Upper lobe of right lung (tissue), 1 donor: ENCODE data around the gene RFC2. TPM values are rescaled to one million over a fixed set of nuclear protein-coding genes. Genes with fewer than 3 reads are reported as not detected.
A peak's percentile ranks its signal among the peaks of the same experiment; 100 is the strongest.
"Not testable (repeated sequence)": the region's sequence is repeated elsewhere in the genome, so short reads cannot be mapped to it uniquely, and the experiment has no call there.

ENCODE experiments used
- ATAC-seq: fragments of 200-7000 bp; cut with Tn5 transposase; one replicate; pipeline ENCODE4 v1.9.1; 2020; ENCODE audit warnings: mild to moderate bottlenecking, moderate library complexity
- DNase-seq: peaks from one replicate; pipeline ENCODE4 v3.0.0-alpha.2; 2020
- H3K27ac ChIP-seq: fragments of 200-600 bp; one replicate; pipeline ENCODE4 v1.8.0; 2022
- H3K27me3 ChIP-seq: fragments of 200-600 bp; one replicate; pipeline ENCODE4 v1.8.0; 2022; ENCODE audit warnings: mild to moderate bottlenecking
- H3K36me3 ChIP-seq: fragments of 200-600 bp; one replicate; pipeline ENCODE4 v1.8.0; 2022
- H3K4me1 ChIP-seq: fragments of 200-600 bp; one replicate; pipeline ENCODE4 v1.8.0; 2022
- H3K4me3 ChIP-seq: fragments of 200-600 bp; one replicate; pipeline ENCODE4 v1.8.0; 2022; ENCODE audit warnings: mild to moderate bottlenecking
- H3K9me3 ChIP-seq: fragments of 200-600 bp; one replicate; pipeline ENCODE4 v1.8.0; 2022
- intact Hi-C: fragments of 100-400 bp; cut with DNase I; formaldehyde crosslinking; loops from one replicate; pipeline ENCODE4 v1.11.0; 2022
- total RNA-seq: library from RNA; stranded (reverse); fragmentation: NEBNext Ultra II Directional; extraction: Animal tissue kit (Norgen Biotek cat#: 25700); gene quantifications from one replicate; pipeline ENCODE4 v1.2.1, GENCODE V29; 2021
- TF ChIP-seq, protein P1 (sequence below): fragments of 200-600 bp; IDR thresholded peaks from one replicate; pipeline ENCODE4 v1.8.0; 2022; ENCODE audit warnings: antibody characterized with exemption
- donor health status: DM: no; HTN: yes; CAD: no; lungs with severe emphysema.

The RFC2 gene
- total RNA-seq, 1 donor from 2014 or later = 16.3 TPM

DNA sequence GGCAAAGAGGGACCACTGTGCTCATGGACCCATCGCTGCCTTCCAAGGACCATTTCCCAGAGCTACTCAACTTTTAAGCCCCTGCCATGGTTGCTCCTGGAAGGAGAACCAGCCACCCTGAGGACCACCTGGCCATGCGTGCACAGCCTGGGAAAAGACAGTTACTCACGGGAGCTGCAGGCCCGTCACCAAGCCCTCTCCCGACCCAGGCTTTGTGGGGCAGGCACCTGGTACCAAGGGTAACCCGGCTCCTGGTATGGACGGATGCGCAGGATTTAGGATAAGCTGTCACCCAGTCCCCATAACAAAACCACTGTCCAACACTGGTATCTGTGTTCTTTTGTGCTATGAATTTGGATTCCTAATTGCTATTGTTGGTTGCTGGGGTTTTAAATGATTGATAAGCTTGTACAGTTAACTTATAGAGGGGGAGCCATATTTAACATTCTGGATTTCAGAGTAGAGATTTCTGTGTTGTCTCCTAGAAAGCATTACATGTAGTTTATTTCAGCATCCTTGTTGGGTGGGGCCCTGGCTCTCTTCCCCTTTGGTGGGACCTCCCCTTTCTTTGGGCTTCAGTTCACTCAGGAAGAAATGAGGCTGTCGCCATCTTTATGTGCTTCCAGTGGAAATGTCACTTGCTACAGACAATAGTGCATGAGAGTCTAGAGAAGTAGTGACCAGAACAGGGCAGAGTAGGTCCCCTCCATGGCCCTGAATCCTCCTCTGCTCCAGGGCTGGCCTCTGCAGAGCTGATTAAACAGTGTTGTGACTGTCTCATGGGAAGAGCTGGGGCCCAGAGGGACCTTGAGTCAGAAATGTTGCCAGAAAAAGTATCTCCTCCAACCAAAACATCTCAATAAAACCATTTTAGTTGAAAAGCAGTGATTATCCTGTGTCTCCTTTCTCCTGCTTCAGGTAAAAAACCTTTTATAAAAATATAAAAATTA lies 25.0 kb downstream of the RFC2 start:
- Histone ChIP-seq H3K9me3 (no peaks in the 10 kb centered on the region), H3K36me3 (peaks cover 26% of the 10 kb centered on the region), H3K4me3 (no peak overlapping the region), H3K27ac (peak overlapping the region; percentile 17), H3K4me1 (peaks cover 8% of the 10 kb centered on the region), H3K27me3 (no peaks in the 10 kb centered on the region)
- DNase-seq (no peak), ATAC-seq (peak; percentile 57)
- TF ChIP-seq, protein P1, sequence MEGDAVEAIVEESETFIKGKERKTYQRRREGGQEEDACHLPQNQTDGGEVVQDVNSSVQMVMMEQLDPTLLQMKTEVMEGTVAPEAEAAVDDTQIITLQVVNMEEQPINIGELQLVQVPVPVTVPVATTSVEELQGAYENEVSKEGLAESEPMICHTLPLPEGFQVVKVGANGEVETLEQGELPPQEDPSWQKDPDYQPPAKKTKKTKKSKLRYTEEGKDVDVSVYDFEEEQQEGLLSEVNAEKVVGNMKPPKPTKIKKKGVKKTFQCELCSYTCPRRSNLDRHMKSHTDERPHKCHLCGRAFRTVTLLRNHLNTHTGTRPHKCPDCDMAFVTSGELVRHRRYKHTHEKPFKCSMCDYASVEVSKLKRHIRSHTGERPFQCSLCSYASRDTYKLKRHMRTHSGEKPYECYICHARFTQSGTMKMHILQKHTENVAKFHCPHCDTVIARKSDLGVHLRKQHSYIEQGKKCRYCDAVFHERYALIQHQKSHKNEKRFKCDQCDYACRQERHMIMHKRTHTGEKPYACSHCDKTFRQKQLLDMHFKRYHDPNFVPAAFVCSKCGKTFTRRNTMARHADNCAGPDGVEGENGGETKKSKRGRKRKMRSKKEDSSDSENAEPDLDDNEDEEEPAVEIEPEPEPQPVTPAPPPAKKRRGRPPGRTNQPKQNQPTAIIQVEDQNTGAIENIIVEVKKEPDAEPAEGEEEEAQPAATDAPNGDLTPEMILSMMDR = no peak
- intact Hi-C loops = no loop called here

DNA sequence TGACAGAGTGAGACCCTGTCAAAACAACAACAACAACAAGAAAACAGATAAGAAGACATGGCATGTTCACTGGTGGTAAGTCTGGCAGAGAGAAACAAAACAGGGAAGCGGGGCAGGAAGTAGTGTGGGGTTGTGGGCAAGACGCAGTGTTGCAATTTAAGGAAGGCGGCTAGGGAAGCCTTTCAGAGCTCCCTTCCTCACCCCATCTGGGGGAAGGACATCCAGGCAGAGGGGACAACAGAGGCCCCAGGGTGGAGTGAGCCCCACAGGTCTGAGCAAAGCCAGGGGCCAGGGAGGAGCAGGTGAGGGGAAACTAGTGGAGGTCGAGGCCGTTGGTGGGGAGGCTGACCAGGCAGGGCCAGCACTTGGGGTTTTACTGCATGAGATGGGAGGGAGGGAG lies 27.6 kb downstream of the RFC2 start:
- H3K9me3 ChIP-seq = no peaks in the 10 kb centered on the region
- H3K4me1 ChIP-seq = peaks cover 8% of the 10 kb centered on the region
- peak; percentile 83 for ATAC-seq
- intact Hi-C loops = no loop called here
- TF ChIP-seq, protein P1 = no peak
- no peaks in the 10 kb centered on the region for H3K27me3 ChIP-seq
- peaks cover 16% of the 10 kb centered on the region for H3K36me3 ChIP-seq
- DNase-seq = no peak
- no peak overlapping the region for H3K4me3 ChIP-seq
- H3K27ac ChIP-seq = no peak overlapping the region

DNA sequence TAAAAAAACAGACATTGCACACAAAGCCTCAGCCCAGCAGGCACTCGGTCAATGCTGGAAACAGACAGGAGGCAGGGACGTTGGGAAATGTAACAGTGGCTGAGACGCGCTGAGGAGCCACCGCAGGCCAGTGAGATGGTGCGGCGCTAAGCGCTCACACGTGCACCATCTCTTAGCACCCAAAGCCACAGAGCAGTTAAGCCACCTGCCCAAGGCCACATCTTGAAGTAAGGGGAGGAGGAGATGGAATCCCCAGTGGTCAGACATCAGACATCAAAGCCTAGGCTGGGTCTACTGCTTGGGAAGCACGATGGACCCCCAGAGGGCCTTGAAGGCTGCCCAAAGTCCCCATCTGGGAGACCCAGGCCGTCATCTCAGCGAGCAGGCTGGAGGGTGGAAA lies 28.8 kb downstream of the RFC2 start:
- DNase-seq = no peak
- no peak for ATAC-seq

DNA sequence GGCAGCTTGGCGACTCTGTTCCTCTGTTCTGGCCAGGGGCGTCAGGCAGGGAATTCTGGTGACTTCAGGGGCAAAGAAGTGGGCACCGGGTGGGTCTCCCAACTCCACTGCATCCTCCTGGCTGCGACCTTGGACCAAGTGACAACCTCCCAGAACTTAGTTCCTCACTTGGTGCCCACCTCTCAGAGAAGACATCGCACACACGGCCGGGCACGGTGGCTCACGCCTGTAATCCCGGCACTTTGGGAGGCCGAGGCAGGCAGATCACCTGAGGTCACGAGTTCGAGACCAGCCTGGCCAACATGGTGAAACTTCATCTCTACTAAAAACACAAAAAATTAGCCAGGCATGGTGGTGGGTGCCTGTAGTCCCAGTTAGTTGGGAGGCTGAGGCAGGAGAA lies 29.3 kb downstream of the RFC2 start:
- H3K4me1 ChIP-seq, intact Hi-C loops, DNase-seq, H3K27ac ChIP-seq, H3K4me3 ChIP-seq, H3K36me3 ChIP-seq, H3K9me3 ChIP-seq, ATAC-seq, H3K27me3 ChIP-seq: not testable (repeated sequence)

More for the DNA sequence above, 28.8 kb downstream of the RFC2 start:
- H3K27me3 ChIP-seq = no peaks in the 10 kb centered on the region
- TF ChIP-seq, protein P1 = no peak
- peaks cover 4% of the 10 kb centered on the region for H3K4me1 ChIP-seq
- H3K9me3 ChIP-seq = no peaks in the 10 kb centered on the region
- intact Hi-C loops = no loop called here
- no peak overlapping the region for H3K27ac ChIP-seq
- H3K36me3 ChIP-seq = peaks cover 9% of the 10 kb centered on the region
- no peak overlapping the region for H3K4me3 ChIP-seq

DNA sequence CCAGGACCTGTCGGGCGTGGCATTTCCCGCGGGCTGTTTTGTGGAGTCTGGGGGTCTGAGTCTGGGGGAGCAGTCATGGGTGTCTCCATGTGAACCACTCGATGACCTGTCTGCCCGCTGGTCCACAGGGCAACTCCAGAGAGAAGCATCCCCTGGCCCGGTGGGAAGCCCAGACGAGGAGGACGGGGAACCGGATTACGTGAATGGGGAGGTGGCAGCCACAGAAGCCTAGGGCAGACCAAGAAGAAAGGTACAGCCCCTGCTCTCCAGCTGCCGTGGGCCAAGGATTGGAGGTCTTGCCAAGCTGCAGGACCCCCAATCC lies 29.7 kb downstream of the RFC2 start:
- Histone ChIP-seq H3K4me1 (peaks cover 4% of the 10 kb centered on the region), H3K9me3 (no peaks in the 10 kb centered on the region), H3K27me3 (no peaks in the 10 kb centered on the region), H3K36me3 (peaks cover 6% of the 10 kb centered on the region), H3K27ac (no peak overlapping the region), H3K4me3 (no peak overlapping the region)
- DNase-seq (no peak), ATAC-seq (no peak)
- TF ChIP-seq, protein P1 = no peak
- intact Hi-C loops = no loop called here

DNA sequence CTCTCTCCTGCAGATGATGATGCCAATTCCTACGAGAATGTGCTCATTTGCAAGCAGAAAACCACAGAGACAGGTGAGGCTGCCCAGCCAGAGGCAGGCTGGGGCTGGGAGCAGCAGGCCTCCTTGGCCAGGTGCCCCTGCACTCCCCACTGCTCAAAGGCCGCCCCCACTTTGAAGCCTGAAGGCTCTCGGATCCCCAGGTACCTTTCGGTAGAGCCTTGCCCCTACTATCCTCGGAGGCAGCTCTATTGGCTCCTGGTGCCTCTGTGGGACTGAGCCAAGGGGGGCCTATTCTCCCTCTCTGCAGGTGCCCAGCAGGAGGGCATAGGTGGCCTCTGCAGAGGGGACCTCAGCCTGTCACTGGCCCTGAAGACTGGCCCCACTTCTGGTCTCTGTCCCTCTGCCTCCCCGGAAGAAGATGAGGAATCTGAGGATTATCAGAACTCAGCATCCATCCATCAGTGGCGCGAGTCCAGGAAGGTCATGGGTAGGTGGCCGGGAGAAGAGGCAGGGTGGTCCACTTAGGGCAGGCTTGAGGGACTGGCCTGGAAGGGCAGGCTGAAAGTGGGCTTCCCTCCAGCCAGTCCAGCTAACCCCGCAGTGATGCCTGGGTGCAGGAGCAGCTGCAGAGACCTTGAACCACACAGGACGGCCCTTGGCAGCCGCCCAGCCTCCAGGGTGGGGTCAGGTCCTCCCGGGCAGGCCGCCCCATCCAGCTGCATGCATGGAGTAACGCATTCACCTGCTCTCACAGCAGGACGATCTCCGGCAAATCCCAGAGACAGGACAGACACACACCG lies 30.3 kb downstream of the RFC2 start:
- Histone ChIP-seq H3K27me3 (no peaks in the 10 kb centered on the region), H3K27ac (no peak overlapping the region), H3K9me3 (no peaks in the 10 kb centered on the region), H3K4me1 (peaks cover 4% of the 10 kb centered on the region), H3K4me3 (no peak overlapping the region), H3K36me3 (peaks cover 1% of the 10 kb centered on the region)
- ATAC-seq (no peak), DNase-seq (no peak)
- intact Hi-C loops = no loop called here
- TF ChIP-seq, protein P1 = no peak
